Measurements from ENCODE around the gene TSPO.

The TSPO gene

GRCh38 chr22:43202326-43202725 is 51.0 kb downstream of the TSPO start:
- DNase-seq (ENCODE audit: low spot score): no peak

- no peak for DNase-seq (ENCODE audit: low spot score)
These were observed 51.5 kb downstream of the TSPO start for GRCh38 chr22:43202756-43203410.

GRCh38 chr22:43203471-43203981 is 52.2 kb downstream of the TSPO start:
- DNase-seq (ENCODE audit: low spot score): no peak

GRCh38 chr22:43205261-43205691 is 53.9 kb downstream of the TSPO start:
- DNase-seq (ENCODE audit: low spot score): no peak

- no peak for DNase-seq (ENCODE audit: low spot score)
These were observed 54.6 kb downstream of the TSPO start for GRCh38 chr22:43205748-43206508.

- DNase-seq (ENCODE audit: low spot score): no peak
These were observed 55.3 kb downstream of the TSPO start for GRCh38 chr22:43206509-43207161.

GRCh38 chr22:43207386-43207785 is 56.0 kb downstream of the TSPO start:
- DNase-seq (ENCODE audit: low spot score): no peak

GRCh38 chr22:43207849-43208702 is 56.7 kb downstream of the TSPO start:
- no peak for DNase-seq (ENCODE audit: low spot score)

GRCh38 chr22:43208703-43209522 is 57.6 kb downstream of the TSPO start:
- DNase-seq (ENCODE audit: low spot score): no peak

GRCh38 chr22:43209523-43209890 is 58.1 kb downstream of the TSPO start:
- DNase-seq (ENCODE audit: low spot score): no peak

GRCh38 chr22:43209971-43210370 is 58.6 kb downstream of the TSPO start:
- DNase-seq (ENCODE audit: low spot score): no peak

- no peak for DNase-seq (ENCODE audit: low spot score)
These were observed 59.5 kb downstream of the TSPO start for GRCh38 chr22:43210631-43211515.

- DNase-seq (ENCODE audit: low spot score): no peak
These were observed 60.6 kb downstream of the TSPO start for GRCh38 chr22:43211941-43212433.

GRCh38 chr22:43212434-43212952 is 61.1 kb downstream of the TSPO start:
- no peak for DNase-seq (ENCODE audit: low spot score)

Data from GM03348 (cell line).